Astrocyte of the spinal cord (primary cell): ENCODE results near the gene STK32C.

Source experiments
- DNase-seq: peaks from one replicate; pipeline ENCODE4 v3.0.0; 2011; ENCODE audit warnings: low read depth, low spot score
- H3K4me3 ChIP-seq: 2 replicates; pipeline ENCODE4 v1.5.1; 2011; ENCODE audit warnings: low read depth, mild to moderate bottlenecking, low read length, moderate library complexity
- CTCF ChIP-seq: IDR thresholded peaks from 2 replicates; pipeline ENCODE4 v1.5.1; 2012; ENCODE audit warnings: low read depth, mild to moderate bottlenecking, low read length, inconsistent platforms
- in situ Hi-C: cut with HindIII; loops from 2 replicates; pipeline ENCODE4 v1.10.0; 2017; ENCODE audit warnings: low sequenced_read_pairs

Gene STK32C

GRCh38 chr10:132179551-132180392 is 128.0 kb downstream of the STK32C start:
- DNase-seq: no peak
- in situ Hi-C loops: no loop called here
- no peak overlapping the region for H3K4me3 ChIP-seq
- TF ChIP-seq CTCF: no peak

- H3K4me3 ChIP-seq: no peak overlapping the region
- in situ Hi-C loops: no loop called here
- DNase-seq: no peak
- TF ChIP-seq CTCF: no peak
Observed at GRCh38 chr10:132178672-132179545, 128.8 kb downstream of the STK32C start.

GRCh38 chr10:132178046-132178445 is 129.7 kb downstream of the STK32C start:
- no peak overlapping the region for H3K4me3 ChIP-seq
- in situ Hi-C loops: no loop called here
- no peak for TF ChIP-seq CTCF
- no peak for DNase-seq

GRCh38 chr10:132176623-132177500 is 130.9 kb downstream of the STK32C start:
- H3K4me3 ChIP-seq: no peak overlapping the region
- no peak for DNase-seq
- in situ Hi-C loops: no loop called here
- no peak for TF ChIP-seq CTCF

- TF ChIP-seq CTCF: no peak
- DNase-seq: no peak
- in situ Hi-C loops: no loop called here
- H3K4me3 ChIP-seq: no peak overlapping the region
Observed at GRCh38 chr10:132175907-132176581, 131.7 kb downstream of the STK32C start.
